GM18505 (cell line): ENCODE results near the gene SPTBN4.
"Not testable (repeated sequence)": the region's sequence is repeated elsewhere in the genome, so short reads cannot be mapped to it uniquely, and the experiment has no call there.

Source experiments
- ATAC-seq: cut with Tn5 transposase; IDR thresholded peaks from one replicate; pipeline ENCODE4 v1.9.1; 2021; ENCODE audit not compliant: unreplicated experiment
- POLR2A ChIP-seq: IDR thresholded peaks from 4 replicates; pipeline ENCODE4 v1.6.1; 2011; ENCODE audit warnings: borderline replicate concordance; ENCODE audit not compliant: insufficient read depth, insufficient read length; ENCODE audit errors: extremely low read depth

The SPTBN4 gene

DNA sequence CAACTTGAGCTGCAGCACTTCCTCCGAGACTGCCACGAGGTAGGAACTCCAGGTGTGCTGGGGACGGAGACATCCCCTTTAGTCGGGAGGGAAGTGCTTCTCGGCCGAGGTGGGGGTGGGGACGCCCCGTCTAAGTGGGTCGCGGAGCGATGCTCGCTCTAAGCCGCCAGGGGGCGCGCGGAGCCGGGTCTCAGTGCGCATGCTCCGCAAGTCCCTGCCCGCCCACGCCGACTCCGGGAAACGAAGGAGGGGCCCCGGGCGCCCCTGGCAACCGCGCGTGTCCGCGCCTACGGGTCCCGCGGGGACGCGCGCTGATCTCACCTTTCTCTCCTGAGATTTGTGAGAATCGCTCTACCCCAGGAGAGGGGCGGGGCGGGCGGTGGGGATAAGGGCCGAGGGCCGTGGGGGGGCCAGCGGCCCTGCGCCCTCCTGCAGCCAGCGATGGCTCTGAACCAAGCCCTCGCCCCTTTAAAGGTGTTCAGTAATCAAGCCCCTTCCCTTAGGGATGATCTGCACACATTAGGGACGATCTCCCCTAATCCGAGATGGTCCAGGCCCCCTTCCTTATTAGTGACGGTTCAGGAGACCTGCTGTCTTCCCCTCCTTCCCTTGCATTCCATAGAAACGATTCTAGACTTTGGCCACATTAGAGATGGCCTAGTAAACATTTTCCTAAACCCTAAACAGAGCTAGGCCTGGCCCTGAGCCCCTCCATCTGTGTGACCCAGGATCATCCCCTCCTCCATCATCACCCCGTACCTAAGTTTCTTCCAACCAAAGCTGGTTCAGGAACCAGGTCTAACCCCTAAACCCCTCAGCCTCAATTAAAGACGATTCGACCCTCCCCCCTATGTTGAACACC, 62.5 kb downstream of the SPTBN4 start:
- no peak for TF ChIP-seq POLR2A
- peak; percentile 71 for ATAC-seq

GRCh38 chr19:40530091-40530901, 63.5 kb downstream of the SPTBN4 start:
- no peak for TF ChIP-seq POLR2A
- ATAC-seq, result no peak

GRCh38 chr19:40533508-40533907, 66.7 kb downstream of the SPTBN4 start:
- no peak for TF ChIP-seq POLR2A
- ATAC-seq, result no peak

DNA sequence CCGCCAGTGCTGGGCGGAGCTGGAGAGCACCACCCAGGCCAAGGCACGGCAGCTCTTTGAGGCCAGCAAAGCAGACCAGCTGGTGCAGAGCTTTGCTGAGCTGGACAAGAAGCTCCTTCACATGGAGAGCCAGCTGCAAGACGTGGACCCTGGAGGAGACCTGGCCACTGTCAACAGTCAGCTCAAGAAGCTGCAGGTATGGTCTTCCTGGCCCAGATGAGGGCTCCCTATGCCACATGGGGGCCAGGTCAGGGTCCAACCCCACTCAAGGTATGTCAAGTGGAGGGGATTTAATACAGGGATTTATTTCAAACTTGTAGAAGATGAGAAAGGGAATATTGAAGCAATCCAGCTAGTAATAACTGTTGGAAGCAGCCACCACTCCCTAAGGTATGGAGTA, 67.3 kb downstream of the SPTBN4 start:
- no peak for ATAC-seq
- TF ChIP-seq POLR2A, result no peak

GRCh38 chr19:40539070-40539469, 72.3 kb downstream of the SPTBN4 start:
- ATAC-seq, result no peak

GRCh38 chr19:40542202-40542859, 75.5 kb downstream of the SPTBN4 start:
- no peak for ATAC-seq

More at GRCh38 chr19:40539070-40539469, 72.3 kb downstream of the SPTBN4 start:
- no peak for TF ChIP-seq POLR2A

DNA sequence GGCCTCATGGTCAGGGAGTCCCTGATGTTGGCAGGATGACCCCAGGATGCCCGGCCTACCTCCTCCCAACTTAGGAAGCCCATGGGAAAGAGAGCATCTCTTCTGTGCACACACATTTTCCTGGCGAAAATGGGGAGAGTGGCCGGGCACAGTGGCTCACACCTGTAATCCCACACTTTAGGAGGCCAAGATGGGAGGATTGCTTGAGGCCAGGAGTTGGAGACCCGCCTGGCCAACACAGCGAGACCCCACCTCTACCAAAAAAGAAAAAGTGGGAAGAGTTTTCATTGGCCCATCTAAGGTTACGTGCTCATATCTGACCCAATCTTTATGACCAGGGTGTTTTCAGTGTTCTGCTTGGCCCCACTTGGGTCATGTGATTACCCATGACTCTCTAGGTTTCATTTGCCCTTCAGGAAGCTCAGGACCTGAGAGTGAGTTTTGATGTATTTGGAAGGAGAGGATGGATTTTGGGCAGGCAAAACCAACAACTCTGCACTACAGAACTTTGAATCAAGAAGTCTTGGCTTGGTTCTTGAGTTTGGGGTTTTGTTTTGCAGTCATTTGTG, 76.3 kb downstream of the SPTBN4 start:
- no peak for ATAC-seq
- TF ChIP-seq POLR2A, result no peak

More at GRCh38 chr19:40542202-40542859, 75.5 kb downstream of the SPTBN4 start:
- no peak for TF ChIP-seq POLR2A

DNA sequence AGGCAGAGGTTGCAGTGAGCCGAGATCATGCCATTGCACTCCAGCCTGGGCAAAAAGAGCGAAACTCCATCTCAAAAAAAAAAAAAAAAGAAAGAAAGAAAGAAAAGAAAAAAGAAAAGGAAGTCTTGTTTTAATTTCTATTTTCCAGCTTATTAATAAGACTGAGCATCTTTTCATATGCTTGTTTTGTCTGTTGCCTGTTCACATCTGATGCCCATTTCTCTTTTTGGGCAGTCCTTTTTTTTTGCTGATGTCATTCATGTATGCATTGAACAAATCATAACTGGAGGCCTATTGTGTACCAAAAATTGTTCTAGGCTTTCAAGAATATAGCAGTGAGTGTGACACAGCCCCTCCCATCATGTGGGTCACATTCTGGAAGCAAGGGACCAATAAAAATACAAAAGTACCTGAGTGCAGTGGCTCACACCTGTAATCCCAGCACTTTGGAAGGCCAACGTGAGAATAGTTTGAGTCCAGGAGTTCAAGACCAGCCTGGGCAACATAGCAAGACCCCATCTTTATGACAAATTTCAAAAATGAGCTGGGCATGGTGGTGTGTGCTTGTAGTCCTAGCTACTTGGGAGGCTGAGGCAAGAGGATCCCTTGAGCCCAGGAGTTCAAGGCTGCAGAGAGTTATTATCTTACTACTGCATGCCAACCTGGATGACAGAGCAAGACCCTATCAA, 79.5 kb downstream of the SPTBN4 start:
- not testable (repeated sequence) for ATAC-seq

DNA sequence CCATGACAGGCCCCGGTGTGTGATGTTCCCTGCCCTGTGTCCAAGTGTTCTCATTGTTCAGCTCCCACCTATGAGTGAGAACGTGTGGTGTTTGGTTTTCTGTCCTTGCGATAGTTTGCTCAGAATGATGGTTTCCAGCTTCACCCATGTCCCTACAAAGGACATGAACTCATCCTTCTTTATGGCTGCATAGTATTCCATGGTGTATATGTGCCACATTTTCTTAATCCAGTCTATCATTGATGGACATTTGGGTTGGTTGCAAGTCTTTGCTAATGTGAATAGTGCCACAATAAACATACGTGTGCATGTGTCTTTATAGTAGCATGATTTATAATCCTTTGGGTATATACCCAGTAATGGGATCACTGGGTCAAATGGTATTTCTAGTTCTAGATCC, 80.4 kb downstream of the SPTBN4 start:
- not testable (repeated sequence) for ATAC-seq

GRCh38 chr19:40547836-40548235, 81.0 kb downstream of the SPTBN4 start:
- ATAC-seq, result no peak
- no peak for TF ChIP-seq POLR2A

GRCh38 chr19:40549007-40549708, 82.4 kb downstream of the SPTBN4 start:
- ATAC-seq, result no peak
- no peak for TF ChIP-seq POLR2A

DNA sequence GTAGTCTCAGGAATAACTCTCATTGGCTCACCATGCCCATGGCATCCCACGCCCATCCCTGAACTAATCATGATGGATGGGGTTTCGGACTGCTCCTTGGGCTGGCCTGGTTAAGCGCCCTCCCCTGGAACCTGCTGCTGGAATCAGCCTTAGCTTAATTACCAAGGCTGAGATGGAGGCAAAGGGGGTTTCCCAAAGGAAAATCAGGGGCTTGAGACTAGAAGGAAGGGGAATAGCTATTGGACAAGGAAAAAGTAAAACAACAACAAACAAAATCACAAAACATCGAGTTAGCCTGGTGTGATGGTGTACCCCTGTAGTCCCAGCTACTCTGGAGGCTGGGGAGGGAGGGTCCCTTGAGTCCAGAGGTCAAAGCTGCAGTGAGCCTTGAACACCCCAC, 84.2 kb downstream of the SPTBN4 start:
- TF ChIP-seq POLR2A, result no peak
- ATAC-seq, result no peak
